NCI-H510A (cell line): ENCODE results near the gene NFKBIA.
"Not testable (repeated sequence)": the region's sequence is repeated elsewhere in the genome, so short reads cannot be mapped to it uniquely, and the experiment has no call there.

Experiments used
- DNase-seq: peaks from one replicate; lab custom pipeline; 2025; lab: John Stamatoyannopoulos, UW

The NFKBIA gene

DNA sequence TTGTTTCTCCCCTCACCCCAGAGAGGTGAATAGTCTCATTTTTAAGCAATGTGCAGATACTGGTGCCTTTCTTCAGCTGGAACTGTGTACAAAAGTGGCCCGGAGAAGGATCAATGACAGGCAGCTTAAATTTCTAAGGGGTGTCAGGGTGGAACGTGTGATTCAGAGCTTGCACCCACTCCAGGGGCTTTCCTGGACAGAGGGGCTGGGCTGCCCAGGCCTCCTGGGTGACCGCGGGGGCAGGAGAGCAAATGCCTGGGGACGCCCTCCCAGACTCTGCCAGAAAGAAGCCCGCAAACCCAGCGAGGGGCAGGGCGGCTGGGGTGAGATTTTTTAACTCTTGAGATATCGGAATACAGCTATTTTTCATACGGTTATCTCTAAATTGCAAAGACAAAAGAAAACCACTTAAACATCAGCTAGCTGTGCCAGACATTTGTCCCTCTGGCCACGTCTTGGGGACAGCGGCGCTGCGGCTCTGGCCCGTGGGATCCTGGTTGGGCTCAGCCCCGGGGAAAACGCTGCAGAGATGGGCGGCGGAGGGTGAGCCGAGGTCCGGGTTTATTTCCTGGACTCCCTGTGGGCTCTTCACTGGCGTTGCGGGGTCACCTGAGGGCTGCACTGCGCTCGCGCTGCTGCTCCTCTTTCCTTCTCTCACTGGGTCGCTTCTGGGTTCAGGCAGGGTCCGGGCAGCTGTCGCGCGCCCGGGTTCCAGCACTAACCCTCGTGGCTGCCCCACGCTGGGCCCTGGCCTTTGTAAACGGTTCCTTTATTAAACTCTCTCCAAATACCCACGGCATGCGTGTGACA, 35.8 kb downstream of the NFKBIA start:
- no peak for DNase-seq

GRCh38 chr14:35368139-35368460, 36.4 kb downstream of the NFKBIA start:
- DNase-seq, result no peak

DNA sequence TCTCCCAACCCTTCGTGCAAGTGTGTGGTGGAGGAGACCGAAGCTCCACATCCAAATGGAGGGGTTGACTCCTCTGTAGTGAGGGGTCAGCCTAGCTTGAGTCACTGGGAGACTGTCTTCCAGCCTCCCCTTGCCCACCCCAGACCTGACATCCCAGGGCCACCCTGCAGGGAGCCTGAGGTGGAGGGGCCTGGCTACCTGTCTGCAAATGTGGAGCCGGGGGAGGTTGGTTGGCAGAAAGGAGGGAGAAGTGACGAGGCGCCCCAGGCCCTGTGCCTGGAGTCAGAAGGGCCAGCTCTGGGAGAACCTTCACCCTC, 37.5 kb downstream of the NFKBIA start:
- no peak for DNase-seq

GRCh38 chr14:35366521-35366976, 38.0 kb downstream of the NFKBIA start:
- no peak for DNase-seq

DNA sequence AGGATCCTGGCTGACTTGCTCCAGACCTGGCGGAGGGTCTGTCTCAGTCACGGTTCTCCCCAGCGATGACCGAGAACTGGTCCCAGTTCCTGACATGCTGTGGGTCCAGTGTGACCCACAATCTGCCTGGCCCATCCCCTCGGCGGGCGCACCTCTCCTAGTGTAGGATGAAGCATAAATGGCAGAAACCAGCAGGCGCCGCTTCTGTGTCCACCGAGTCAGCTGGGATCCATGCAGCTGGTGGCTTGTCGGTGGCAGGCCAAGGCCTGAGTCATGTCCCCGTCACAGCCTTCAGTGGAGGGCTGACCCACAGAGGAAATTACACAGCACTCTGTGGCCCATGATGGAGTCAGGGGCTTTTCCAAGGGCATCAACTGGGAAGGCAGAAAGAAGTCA, 38.5 kb downstream of the NFKBIA start:
- no peak for DNase-seq

- no peak for DNase-seq
Observed at GRCh38 chr14:35365130-35366055, 39.2 kb downstream of the NFKBIA start.

DNA sequence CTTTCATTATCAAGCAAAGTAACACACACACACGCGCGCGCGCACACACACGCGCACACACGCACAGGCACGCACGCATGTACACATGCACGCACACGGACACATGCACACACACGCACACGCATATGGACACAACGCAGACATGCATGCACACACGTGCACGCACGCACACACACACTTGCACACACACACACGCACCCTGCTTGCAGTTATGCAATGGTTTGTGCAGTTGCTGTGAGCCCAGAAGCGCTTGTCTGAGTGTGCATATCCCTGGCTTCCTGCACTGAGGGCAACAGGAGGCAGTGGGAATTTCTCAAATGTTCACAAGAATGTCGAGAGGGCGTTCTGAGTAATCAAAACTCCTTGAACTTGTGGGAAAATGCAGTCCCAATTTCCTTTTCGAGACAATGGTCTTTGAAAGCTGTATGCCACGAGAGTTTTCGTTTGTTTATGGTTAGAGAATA, 41.6 kb downstream of the NFKBIA start:
- DNase-seq, result no peak

- no peak for DNase-seq
Observed at GRCh38 chr14:35362450-35362849, 42.1 kb downstream of the NFKBIA start.

DNA sequence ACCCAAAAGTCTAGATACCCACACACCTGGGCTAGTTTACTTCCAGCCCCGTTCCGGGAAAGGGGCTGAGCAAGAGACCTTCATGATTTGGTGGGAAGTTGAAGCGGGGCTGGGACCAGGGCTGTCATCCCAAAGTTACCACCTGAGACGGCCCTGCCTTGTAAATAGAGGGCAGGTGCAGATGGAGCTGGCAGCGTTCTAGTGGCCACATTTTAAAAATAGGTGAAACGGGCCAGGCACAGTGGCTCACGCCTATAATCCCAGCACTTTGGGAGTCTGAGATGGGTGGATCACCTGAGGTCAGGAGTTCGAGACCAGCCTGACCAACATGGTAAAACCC, 43.4 kb downstream of the NFKBIA start:
- DNase-seq, result no peak

- DNase-seq, result not testable (repeated sequence)
Observed at GRCh38 chr14:35359655-35360054, 44.9 kb downstream of the NFKBIA start.

DNA sequence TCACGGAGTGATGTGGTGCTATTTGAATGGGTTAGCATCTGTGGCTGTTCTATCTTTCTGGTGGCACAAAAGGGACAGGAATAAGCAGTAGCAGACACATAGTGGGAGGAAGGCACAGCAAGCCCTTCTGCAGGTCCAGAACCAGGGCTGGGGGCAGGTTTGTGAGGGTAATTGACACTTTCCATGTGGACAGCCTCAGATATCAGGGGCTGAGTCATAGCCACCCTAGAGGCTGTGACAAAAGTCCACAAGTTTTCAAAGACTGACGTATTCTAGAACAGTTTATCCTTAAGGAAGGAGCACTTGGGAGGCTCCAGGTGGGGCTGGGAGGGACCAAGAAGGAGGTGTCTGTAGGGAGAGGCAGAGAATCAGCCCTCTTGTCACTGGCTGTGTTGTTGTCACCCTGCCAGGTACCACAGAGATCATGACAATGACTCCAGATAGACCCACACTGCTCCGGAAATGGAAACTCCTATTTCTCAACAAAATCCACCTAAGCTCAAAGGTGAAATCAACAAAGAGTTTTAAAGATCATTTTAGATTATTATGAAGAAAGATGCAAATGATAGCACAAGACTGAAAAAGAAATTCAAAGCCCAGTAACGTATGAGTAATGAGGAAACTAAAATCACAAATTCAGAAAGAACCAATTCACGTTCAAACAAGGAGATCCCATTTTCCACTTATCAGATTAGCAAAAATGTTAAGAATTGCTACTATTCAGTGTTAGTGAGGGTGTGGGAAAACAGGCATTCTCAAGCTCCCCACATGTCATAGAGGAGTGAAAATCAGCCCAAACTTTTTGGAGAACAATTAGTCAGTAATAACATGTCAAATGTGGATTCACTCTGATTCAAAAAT, 48.3 kb downstream of the NFKBIA start:
- no peak for DNase-seq

- not testable (repeated sequence) for DNase-seq
Observed at GRCh38 chr14:35355235-35355634, 49.3 kb downstream of the NFKBIA start.

GRCh38 chr14:35353409-35354172, 51.0 kb downstream of the NFKBIA start:
- DNase-seq, result no peak

- no peak for DNase-seq
Observed at GRCh38 chr14:35352274-35353233, 52.0 kb downstream of the NFKBIA start.

DNA sequence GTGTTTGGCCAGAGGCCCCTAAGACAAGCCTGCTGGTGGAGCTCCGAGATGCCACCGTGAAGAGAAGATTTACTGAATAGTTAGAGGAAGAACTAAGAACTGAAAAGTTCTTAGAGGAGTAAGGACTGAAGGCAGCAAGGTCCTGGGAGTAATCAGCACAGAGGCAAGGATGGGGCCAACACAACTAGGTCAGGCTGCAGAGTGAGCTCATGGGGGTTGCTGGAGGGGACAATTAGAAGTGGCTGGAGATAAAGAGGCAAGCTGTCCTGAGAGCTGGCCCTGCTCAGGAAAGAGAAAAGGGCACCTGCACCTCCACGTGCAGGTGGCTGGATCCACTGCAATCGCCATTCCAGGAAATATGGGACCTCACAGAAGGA, 52.7 kb downstream of the NFKBIA start:
- DNase-seq, result no peak
